Measurements from ENCODE around the gene ATP5MC2. TPM values are rescaled to one million over a fixed set of nuclear protein-coding genes. Genes with fewer than 3 reads are reported as not detected.
A peak's percentile ranks its signal among the peaks of the same experiment; 100 is the strongest.

The ATP5MC2 gene
- total and polyA plus RNA-seq, 9 of the 15 experiments (the other 6 are each of a cell fraction or from before 2014, with no cell fraction given): 314 to 1,208 (median 468) TPM

DNA sequence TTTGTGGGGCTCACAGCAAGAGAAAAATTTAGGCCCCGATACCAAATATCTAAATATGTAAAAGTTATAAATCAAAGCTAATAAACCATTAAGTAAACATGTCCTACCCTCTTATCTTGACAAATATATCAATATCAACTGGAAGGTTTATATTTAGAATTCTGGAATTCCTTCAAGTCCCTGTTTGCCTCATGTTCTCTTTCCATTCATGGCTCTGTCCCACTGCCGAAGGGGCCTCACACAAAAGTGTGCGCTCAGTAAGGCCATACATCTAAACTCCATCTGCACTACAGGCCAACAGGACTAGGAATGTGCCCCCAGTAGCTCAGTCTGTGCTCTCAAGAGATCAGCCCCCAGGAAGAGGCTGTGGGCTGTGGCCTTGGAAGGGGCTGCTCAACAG, 10.6 kb upstream of the ATP5MC2 start:
- ATAC-seq (no peak), FAIRE-seq (no peak), DNase-seq (ENCODE audit: extremely low read depth in 1 of 4, low spot score in 3 of 4) (no peak)
- in situ Hi-C loops (cut with MboI) (no loop called here), intact Hi-C loops (cut with micrococcal nuclease) (no loop called here)
- Histone ChIP-seq H3K9me3 (replicated peaks; ENCODE audit: control insufficient read depth, insufficient read depth, low read depth, low read length) (no peaks in the 10 kb centered on the region), H3K27me3 (ENCODE audit: control insufficient read depth in 2 of 2, insufficient read depth in 2 of 2, low read length in 2 of 2) (peaks cover 3 to 6% of the 10 kb centered on the region in 2 experiments; a peak in 2 of 5 replicates), H3K27ac (ENCODE audit: extremely low read depth, low read depth, low read length) (no peak overlapping the region), H3K9me1 (ENCODE audit: control insufficient read depth, insufficient read depth, low read length) (no peaks in the 10 kb centered on the region), H3K4me2 (ENCODE audit: insufficient read depth, low read length) (no peak overlapping the region), H3K4me1 (replicated peaks in 1 of 2; ENCODE audit: control insufficient read depth in 2 of 2, insufficient read depth in 2 of 2, low read length in 2 of 2) (no peaks in the 10 kb centered on the region; a peak in 1 of 5 replicates), H2AFZ (ENCODE audit: low read depth, low read length) (no peak overlapping the region), H4K20me1 (replicated peaks; ENCODE audit: control insufficient read depth, insufficient read depth, low read length) (no peaks in the 10 kb centered on the region), H3K9ac (ENCODE audit: insufficient read depth in 1 of 2, low read depth in 2 of 2, low read length in 2 of 2) (no peak overlapping the region; a peak in 1 of 4 replicates), H3K36me3 (ENCODE audit: control insufficient read depth, insufficient read depth, low read length) (no peaks in the 10 kb centered on the region), H3K79me2 (ENCODE audit: control insufficient read depth, insufficient read depth, low read length) (no peaks in the 10 kb centered on the region), H3K4me3 (no peak overlapping the region)
- no peak for TF ChIP-seq ZNF146 (CRISPR knock-in tag; IDR thresholded peaks at IDR 0.05; ENCODE audit: unreplicated experiment)
- TF ChIP-seq CHD4 (IDR thresholded peaks at IDR 0.05; ENCODE audit: insufficient read depth, insufficient replicate concordance, low read depth, low read length, poor library complexity, severe bottlenecking): no peak
- TF ChIP-seq ZNF324 (CRISPR knock-in tag; IDR thresholded peaks at IDR 0.05): no peak
- TF ChIP-seq SETDB1 (IDR thresholded peaks at IDR 0.05; ENCODE audit: low read length): no peak
- no TSS peak for BruUV-seq (replicated peaks)
- ChIA-PET POLR2A (interaction anchor here (0.6 to 2.7 kb wide), 5 partner anchors 9 to 245 kb away, joined by 3 to 15 read pairs (median 3); partner anchors contain the start of genes ATP5MC2 and TARBP2), CTCF (ENCODE audit: low intra/inter-chr PET ratio) (no interaction called here)
- WGBS (ENCODE audit: insufficient coverage, low coverage, missing lambda C conversion rate): 52% methylated on average over 3 of the region's 3 CpGs

DNA sequence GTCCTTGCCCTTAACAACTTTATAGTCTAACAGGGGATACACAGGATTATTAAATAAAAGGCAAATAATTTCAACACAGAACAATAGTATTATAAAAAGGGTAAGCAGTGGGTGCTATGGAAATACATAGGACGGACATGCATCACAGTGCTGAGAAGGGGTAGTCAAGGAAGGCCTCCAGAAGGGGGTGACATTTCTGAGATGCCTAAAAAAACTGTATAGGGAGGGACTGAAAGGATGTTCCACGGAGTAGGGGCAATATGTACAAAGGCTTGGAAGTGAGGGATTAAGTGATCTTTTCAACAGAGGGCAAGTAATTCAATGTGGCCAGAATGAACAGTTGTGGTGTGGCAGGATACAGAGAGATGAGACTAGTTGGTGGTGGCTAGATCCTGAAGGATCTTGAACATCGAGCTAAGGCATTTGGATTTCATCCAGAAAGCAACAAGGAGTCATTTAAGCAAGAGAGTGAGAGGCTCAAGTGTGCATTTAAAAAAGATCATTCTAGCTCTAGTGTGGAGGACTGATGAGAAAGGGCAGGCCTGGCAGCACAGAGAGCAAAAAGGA, 8.9 kb upstream of the ATP5MC2 start:
- H3K9me1 ChIP-seq (ENCODE audit: control insufficient read depth, insufficient read depth, low read length): no peaks in the 10 kb centered on the region
- ATAC-seq: no peak
- no peak overlapping the region for H3K4me2 ChIP-seq (ENCODE audit: insufficient read depth, low read length)
- no peak for DNase-seq (ENCODE audit: extremely low read depth in 1 of 4, low spot score in 3 of 4)
- WGBS (ENCODE audit: insufficient coverage, low coverage, missing lambda C conversion rate): 14% methylated on average over 3 of the region's 3 CpGs
- intact Hi-C loops (cut with micrococcal nuclease): no loop called here
- no peak for FAIRE-seq
- no peak overlapping the region for H2AFZ ChIP-seq (ENCODE audit: low read depth, low read length)
- no TSS peak for BruUV-seq (replicated peaks)
- TF ChIP-seq ZFP36 (IDR thresholded peaks at IDR 0.05; ENCODE audit: low read depth, low read length, partially characterized antibody) (peak; percentile 79), RAD51 (IDR thresholded peaks at IDR 0.05; ENCODE audit: borderline replicate concordance, low read depth) (no peak)
- ChIA-PET POLR2A (interaction anchor here (2.7 kb wide), 2 partner anchors 7 to 9 kb away, joined by 14 to 15 read pairs; partner anchors contain the start of gene ATP5MC2), CTCF (ENCODE audit: low intra/inter-chr PET ratio) (no interaction called here)
- H3K27ac ChIP-seq (ENCODE audit: extremely low read depth, low read depth, low read length): no peak overlapping the region
- in situ Hi-C loops (cut with MboI): no loop called here
- H3K36me3 ChIP-seq (ENCODE audit: control insufficient read depth, insufficient read depth, low read length): no peaks in the 10 kb centered on the region
- H3K79me2 ChIP-seq (ENCODE audit: control insufficient read depth, insufficient read depth, low read length): no peaks in the 10 kb centered on the region
- H3K9me3 ChIP-seq (replicated peaks; ENCODE audit: control insufficient read depth, insufficient read depth, low read depth, low read length): no peaks in the 10 kb centered on the region
- no peaks in the 10 kb centered on the region for H4K20me1 ChIP-seq (replicated peaks; ENCODE audit: control insufficient read depth, insufficient read depth, low read length)
- H3K4me1 ChIP-seq (replicated peaks in 1 of 2; ENCODE audit: control insufficient read depth in 2 of 2, insufficient read depth in 2 of 2, low read length in 2 of 2): no peaks in the 10 kb centered on the region; a peak in 1 of 5 replicates
- H3K9ac ChIP-seq (ENCODE audit: insufficient read depth in 1 of 2, low read depth in 2 of 2, low read length in 2 of 2): no peak overlapping the region
- H3K4me3 ChIP-seq: no peak overlapping the region
- peaks cover 3 to 6% of the 10 kb centered on the region in 2 experiments; a peak in 3 of 5 replicates for H3K27me3 ChIP-seq (ENCODE audit: control insufficient read depth in 2 of 2, insufficient read depth in 2 of 2, low read length in 2 of 2)

All from K562 (cell line).